Kasumi-1 (cell line): Measurements from ENCODE around the gene CLDN10.
"Not testable (repeated sequence)": the region's sequence is repeated elsewhere in the genome, so short reads cannot be mapped to it uniquely, and the experiment has no call there.

Experiments
- DNase-seq, 2 experiments: peaks; one replicate each; lab custom pipeline; 2025; lab: John Stamatoyannopoulos, UW

CLDN10 gene

DNA sequence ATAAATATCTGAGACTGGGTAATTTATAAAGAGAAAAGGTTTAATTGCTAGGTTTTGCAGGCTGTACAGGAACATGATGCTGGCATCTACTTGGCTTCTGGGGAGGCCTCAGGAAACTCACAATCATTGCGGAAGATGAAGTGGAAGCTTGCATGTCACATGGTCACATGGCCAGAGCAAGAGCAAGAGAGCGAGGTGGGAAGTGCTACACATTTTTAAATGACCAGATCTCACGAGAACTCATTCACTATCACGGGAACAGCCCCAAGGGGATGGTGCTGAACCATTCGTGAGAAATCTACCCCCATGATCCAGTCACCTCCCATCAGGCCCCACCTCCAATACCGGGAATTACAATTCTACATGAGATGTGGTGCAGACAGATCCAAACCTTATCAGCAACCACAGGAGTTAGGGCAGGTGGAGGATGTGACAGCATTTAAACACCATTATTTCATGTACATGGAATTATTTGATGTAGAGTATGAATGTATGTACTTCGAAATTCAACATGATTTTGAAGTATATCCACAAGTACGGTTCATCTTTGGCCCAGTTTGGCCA lies 10.5 kb upstream of the CLDN10 start:
- no peak for DNase-seq

DNA sequence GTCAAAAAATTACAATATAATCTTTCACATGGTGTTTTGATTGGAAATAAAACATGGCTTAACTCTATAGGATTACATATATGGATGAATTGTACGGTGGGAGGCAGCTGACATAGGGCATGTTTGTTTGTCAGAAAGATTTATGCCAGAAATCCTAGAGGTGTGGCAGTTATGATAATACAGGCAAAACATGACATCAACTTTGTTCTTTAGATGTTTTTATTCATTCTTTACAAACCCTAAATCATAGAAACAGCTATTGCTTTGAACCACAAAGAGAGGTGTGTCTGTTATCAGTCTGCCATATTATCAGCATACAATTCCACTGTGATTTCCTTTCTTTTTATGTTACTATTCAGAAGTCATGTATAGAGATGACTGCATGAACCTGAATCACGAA lies 8.2 kb upstream of the CLDN10 start:
- DNase-seq = no peak

DNA sequence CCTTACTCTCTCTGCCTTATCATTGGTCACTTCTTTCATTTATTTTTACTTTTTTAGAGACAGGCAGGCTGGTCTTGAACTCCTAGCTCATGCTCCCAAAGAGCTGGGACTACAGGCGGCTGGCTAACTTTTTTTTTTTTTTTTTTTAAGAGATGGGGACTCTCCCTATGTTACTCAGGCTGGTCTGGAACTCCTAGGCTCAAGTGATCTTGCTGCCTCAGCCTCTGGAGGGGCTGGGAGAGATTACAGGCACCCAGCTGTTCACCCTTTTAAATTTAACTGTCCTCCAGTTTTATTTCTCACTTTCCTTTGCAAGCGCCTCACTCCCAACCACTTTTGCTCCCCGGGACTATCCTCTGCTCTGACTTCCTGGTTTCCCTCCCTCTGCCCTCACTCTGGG lies 5.6 kb upstream of the CLDN10 start:
- no peak for DNase-seq

DNA sequence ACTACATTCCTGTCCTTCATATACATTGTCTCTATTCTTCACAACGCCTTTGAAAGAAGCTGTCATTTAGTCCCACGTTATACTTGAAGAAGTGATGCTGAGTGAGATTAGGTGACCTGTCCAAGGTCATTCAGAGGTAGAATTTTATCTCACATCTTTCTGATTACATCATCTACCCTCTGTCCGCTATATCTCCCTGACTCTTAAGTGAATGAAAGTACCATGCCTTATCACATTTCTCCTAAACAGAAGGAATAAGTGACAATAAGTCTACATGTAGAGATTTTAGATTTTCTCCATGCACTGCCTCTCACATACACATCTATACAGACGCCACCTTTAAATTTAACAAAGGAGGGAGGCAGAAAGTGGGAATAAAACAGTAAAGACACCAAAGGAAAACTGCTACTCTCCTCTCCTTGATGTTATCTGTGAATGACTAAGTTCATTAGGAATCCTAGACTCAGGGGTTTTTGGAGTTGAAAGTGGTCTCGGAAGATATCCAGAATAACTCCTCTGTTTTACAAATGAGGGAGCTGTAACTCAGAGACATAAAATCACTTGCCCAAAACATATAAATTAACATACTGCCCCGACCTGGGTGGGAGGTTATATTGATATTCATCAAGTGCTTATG lies 4.9 kb upstream of the CLDN10 start:
- no peak for DNase-seq

GRCh38 chr13:95552208-95552538 lies 347 bp upstream of the CLDN10 start:
- DNase-seq = no peak

- no peak for DNase-seq
Measured at GRCh38 chr13:95553581-95554385, 1.3 kb downstream of the CLDN10 start.

DNA sequence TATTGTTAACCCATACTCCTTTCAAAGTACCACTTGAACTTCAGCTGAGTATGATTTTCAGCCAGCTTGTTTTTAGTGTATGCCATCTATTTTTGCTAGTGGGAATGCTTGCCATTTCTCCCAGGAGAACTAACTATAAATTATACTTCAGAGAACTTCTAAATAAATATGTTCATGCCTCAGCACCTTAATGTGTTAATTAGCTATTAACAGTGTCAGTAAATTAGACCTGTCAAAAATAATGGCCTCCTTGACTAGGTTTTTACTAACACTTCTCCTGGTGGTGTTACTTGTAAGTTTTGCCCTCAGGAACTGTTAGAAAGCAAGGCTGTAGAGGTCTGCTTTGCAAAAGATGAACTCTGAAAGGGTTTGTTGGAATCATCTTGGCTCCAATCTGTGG lies 4.5 kb downstream of the CLDN10 start:
- DNase-seq = no peak

GRCh38 chr13:95559100-95559499 lies 6.6 kb downstream of the CLDN10 start:
- DNase-seq = no peak

- DNase-seq = no peak
Measured at GRCh38 chr13:95560387-95560786, 7.9 kb downstream of the CLDN10 start.

DNA sequence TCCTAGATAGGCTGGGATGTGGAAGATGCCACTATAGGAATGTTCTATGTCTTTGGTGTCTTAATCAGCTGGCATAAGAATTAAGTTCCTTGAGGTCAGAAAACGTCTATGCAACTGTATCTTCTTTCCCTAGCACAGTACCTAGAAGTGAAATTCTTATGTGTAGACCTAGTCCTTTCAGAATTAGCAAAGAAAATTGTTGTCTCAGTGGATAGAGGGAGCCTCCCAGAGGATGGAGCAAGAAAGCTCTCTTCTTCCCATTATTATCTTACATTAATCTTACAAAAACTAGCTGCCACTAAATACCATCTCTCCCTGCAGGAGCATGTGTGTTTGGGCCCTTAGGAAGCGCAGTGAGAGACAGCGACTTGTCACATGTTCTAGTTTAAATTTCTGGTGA lies 11.6 kb downstream of the CLDN10 start:
- DNase-seq = no peak

- peak; percentile 32 to 36 for DNase-seq
Measured at GRCh38 chr13:95564733-95565291, 12.3 kb downstream of the CLDN10 start.

- not testable (repeated sequence) for DNase-seq
Measured at GRCh38 chr13:95565758-95566157, 13.2 kb downstream of the CLDN10 start.

DNA sequence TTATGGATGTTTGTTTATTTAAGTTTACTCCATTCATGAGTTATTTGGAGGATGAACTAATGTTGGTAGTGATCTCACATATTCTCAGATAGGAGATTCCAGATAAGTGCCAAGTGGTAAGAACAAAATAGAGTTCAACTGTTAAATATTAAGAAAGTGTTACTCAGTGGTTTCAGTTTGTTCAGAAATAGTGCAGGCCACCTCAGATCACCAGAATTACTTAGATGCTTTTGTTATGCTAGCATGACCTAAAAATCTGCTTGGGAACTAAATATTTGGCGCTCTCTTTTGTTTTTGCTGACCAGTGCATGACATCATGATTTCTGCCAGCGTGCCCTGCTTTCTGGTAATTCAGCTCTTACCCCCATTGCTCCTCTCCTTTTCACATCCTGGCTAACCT lies 15.6 kb downstream of the CLDN10 start:
- DNase-seq = no peak

DNA sequence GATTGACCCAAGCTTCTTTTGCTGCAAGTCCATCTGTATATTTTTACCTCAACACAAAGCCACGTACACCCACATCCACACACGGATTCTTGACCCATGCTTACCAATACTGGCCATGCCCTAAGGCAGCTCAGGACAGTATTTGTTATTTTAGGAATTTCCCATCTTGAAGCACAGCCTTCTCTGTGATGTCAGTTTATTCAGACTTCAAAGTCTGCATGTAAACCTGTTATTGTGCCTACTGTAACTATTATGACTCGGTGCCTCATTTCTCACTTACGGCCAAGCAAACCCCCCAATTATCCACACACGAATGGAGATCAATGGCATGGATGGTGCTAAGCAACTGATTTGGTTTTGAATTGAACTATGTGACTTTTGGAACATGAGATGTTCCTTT lies 17.5 kb downstream of the CLDN10 start:
- no peak for DNase-seq

- no peak for DNase-seq
Measured at GRCh38 chr13:95571941-95572340, 19.4 kb downstream of the CLDN10 start.

- no peak for DNase-seq
Measured at GRCh38 chr13:95573221-95573620, 20.7 kb downstream of the CLDN10 start.

- no peak for DNase-seq
Measured at GRCh38 chr13:95579303-95579702, 26.8 kb downstream of the CLDN10 start.

- DNase-seq = no peak
Measured at GRCh38 chr13:95585867-95586266, 33.3 kb downstream of the CLDN10 start.

- no peak for DNase-seq
Measured at GRCh38 chr13:95588134-95588533, 35.6 kb downstream of the CLDN10 start.

DNA sequence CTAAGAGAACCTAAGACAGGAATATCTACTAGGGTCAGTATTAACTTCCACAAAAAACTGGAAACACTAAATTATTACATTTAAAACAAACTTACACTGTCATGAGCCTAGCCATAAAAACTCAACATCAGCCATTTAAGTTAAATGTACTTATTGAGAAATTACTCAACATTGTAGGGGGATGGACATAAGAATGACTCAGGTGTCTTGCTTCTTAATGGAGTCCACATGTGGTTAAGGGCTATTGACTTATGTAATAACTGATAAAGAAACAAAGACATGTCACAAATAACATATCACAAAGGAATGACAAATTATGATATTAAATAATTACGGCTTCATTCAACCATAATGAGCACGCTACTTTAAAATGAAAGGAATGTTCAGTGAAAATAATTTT lies 36.2 kb downstream of the CLDN10 start:
- no peak for DNase-seq

GRCh38 chr13:95593462-95593861 lies 40.9 kb downstream of the CLDN10 start:
- DNase-seq = no peak

- DNase-seq = no peak
Measured at GRCh38 chr13:95596701-95597100, 44.2 kb downstream of the CLDN10 start.

DNA sequence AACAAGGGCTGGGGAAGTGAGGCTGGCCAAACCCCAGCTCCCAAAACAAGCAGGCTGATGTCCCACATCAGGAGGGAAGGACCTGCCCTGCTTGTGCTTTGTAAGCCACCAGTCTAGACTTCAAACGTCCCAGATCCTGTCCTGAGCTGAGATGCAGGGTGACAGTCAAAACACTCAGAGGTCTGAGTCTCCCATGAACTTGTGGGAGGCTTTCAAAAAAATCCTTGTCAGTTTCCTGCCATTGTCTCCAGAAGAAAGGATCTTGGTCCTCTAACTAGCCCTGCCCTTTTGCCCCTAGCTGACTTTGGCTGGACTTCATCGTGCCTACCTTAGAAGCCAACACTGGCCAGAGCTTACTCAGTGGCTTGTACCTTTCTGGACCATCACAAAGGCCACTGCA lies 48.7 kb downstream of the CLDN10 start:
- DNase-seq = no peak
